Ishikawa (cell line): ENCODE results near the gene MEF2B.

Source experiments
- CEBPB ChIP-seq: IDR thresholded peaks from 2 replicates; pipeline ENCODE4 v1.6.1; 2012
- CREB1 ChIP-seq: IDR thresholded peaks from 2 replicates; pipeline ENCODE4 v1.6.1; 2012; ENCODE audit warnings: low read depth
- EGR1 ChIP-seq: IDR thresholded peaks from 2 replicates; pipeline ENCODE4 v1.6.1; 2012
- EP300 ChIP-seq: IDR thresholded peaks from 2 replicates; pipeline ENCODE4 v1.6.1; 2012; ENCODE audit warnings: borderline replicate concordance
- NFIC ChIP-seq: IDR thresholded peaks from 2 replicates; pipeline ENCODE4 v1.6.1; 2012
- TAF1 ChIP-seq: IDR thresholded peaks from 2 replicates; pipeline ENCODE4 v1.6.1; 2012; ENCODE audit warnings: low read depth, mild to moderate bottlenecking
- TCF12 ChIP-seq: IDR thresholded peaks from 2 replicates; pipeline ENCODE4 v1.6.1; 2012; ENCODE audit warnings: low read depth
- TEAD4 ChIP-seq: IDR thresholded peaks from 2 replicates; pipeline ENCODE4 v1.6.1; 2012
- YY1 ChIP-seq: IDR thresholded peaks from 2 replicates; pipeline ENCODE4 v1.6.1; 2012; ENCODE audit warnings: low read depth
- TF ChIP-seq, protein P1 (sequence below): IDR thresholded peaks from 2 replicates; pipeline ENCODE4 v1.6.1; 2012; ENCODE audit warnings: low read depth, mild to moderate bottlenecking

DNA sequence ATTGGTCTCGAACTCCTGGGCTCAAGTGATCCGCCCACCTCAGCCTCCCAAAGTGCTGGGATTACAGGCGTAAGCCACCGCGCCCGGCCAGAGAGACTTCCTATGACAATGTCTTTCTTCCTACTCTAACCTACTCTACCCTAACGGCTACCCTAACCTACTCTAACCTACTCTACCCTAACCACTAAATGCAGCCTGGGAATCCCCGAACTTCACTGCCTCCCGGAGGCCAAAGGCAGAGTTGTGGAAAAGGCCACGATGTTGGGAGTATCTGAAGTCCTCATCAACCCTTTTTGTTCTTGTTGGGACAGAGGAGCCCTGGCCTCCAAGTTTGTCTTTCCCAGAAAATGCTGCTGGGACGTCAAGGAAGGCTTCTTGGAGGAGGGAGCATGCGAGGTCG is 34.1 kb upstream of the MEF2B start:
- no peak for TF ChIP-seq TEAD4
- TF ChIP-seq TAF1 = no peak
- TF ChIP-seq TCF12 = no peak
- TF ChIP-seq NFIC = no peak
- no peak for TF ChIP-seq EP300
- TF ChIP-seq, protein P1, sequence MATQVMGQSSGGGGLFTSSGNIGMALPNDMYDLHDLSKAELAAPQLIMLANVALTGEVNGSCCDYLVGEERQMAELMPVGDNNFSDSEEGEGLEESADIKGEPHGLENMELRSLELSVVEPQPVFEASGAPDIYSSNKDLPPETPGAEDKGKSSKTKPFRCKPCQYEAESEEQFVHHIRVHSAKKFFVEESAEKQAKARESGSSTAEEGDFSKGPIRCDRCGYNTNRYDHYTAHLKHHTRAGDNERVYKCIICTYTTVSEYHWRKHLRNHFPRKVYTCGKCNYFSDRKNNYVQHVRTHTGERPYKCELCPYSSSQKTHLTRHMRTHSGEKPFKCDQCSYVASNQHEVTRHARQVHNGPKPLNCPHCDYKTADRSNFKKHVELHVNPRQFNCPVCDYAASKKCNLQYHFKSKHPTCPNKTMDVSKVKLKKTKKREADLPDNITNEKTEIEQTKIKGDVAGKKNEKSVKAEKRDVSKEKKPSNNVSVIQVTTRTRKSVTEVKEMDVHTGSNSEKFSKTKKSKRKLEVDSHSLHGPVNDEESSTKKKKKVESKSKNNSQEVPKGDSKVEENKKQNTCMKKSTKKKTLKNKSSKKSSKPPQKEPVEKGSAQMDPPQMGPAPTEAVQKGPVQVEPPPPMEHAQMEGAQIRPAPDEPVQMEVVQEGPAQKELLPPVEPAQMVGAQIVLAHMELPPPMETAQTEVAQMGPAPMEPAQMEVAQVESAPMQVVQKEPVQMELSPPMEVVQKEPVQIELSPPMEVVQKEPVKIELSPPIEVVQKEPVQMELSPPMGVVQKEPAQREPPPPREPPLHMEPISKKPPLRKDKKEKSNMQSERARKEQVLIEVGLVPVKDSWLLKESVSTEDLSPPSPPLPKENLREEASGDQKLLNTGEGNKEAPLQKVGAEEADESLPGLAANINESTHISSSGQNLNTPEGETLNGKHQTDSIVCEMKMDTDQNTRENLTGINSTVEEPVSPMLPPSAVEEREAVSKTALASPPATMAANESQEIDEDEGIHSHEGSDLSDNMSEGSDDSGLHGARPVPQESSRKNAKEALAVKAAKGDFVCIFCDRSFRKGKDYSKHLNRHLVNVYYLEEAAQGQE = no peak
- TF ChIP-seq CEBPB = no peak
- no peak for TF ChIP-seq EGR1
- no peak for TF ChIP-seq CREB1
- TF ChIP-seq YY1 = no peak
